GM13976 (cell line): ENCODE measurements around the gene KDM2B.
A peak's percentile ranks its signal among the peaks of the same experiment; 100 is the strongest.

Experiments used
- DNase-seq: peaks from one replicate; pipeline ENCODE4 v3.0.0; 2012; ENCODE audit warnings: low spot score
- in situ Hi-C: fragments of 300-500 bp; cut with MboI; formaldehyde crosslinking; loops from one replicate; pipeline ENCODE4 v1.12.0; 2022; ENCODE audit warnings: low sequenced_read_pairs, mixed read lengths, inconsistent platforms; ENCODE audit not compliant: unreplicated experiment
- TF ChIP-seq, protein P1 (sequence below): IDR thresholded peaks from 2 replicates; pipeline ENCODE4 v1.5.1; 2012; ENCODE audit warnings: borderline replicate concordance, mild to moderate bottlenecking; ENCODE audit not compliant: insufficient read depth; ENCODE audit errors: extremely low read depth, missing control alignments, control extremely low read depth

KDM2B gene

DNA sequence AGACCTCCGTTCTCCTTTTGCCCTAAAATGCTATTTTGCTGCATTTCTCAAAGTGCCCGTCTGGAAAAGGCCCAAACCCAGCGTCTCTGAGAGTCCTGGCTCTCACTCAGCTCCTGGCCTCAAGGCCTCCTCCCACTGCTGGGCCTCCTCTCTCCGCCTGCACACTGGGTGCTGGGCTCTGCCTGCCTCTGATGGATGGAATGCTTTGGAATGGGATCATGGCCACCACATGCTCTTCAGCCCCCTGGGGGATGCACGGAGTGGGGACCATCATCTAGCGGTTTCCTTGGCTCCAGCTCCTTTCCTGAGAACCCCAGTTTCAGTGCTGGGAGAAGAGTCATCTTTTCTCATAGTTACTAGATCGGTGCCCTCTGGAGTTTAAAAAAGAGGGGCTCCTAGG is 65.2 kb downstream of the KDM2B start:
- TF ChIP-seq, protein P1, sequence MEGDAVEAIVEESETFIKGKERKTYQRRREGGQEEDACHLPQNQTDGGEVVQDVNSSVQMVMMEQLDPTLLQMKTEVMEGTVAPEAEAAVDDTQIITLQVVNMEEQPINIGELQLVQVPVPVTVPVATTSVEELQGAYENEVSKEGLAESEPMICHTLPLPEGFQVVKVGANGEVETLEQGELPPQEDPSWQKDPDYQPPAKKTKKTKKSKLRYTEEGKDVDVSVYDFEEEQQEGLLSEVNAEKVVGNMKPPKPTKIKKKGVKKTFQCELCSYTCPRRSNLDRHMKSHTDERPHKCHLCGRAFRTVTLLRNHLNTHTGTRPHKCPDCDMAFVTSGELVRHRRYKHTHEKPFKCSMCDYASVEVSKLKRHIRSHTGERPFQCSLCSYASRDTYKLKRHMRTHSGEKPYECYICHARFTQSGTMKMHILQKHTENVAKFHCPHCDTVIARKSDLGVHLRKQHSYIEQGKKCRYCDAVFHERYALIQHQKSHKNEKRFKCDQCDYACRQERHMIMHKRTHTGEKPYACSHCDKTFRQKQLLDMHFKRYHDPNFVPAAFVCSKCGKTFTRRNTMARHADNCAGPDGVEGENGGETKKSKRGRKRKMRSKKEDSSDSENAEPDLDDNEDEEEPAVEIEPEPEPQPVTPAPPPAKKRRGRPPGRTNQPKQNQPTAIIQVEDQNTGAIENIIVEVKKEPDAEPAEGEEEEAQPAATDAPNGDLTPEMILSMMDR = no peak
- DNase-seq = no peak
- in situ Hi-C loops = no loop called here

DNA sequence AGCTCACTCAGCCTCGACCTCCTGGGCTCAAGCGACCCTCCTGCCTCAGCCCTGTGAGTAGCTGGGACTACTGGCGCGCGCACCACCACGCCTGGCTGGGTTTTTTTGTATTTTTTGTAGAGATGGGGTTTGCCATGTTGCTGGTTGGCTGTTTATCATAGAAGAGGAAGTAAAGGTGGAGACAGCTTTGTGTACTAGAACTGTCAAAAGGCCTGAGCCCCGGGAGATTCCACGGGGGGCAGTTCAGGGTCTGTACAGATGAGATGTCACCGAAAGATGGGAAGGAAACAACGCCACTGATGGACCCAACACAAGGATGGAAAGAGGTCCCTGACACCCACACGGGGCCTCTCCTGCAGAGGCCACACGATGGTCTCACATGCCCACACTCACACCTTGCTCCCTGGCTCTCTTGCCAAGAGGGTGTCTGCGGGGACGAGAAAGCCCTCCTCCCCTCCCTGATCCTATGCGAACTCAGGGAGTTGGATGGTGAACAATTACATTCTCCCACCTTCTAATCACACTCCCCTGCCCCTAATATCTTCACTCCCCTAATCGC is 66.6 kb downstream of the KDM2B start:
- peak; percentile 76 for DNase-seq
- TF ChIP-seq, protein P1 = no peak
- in situ Hi-C loops = no loop called here

DNA sequence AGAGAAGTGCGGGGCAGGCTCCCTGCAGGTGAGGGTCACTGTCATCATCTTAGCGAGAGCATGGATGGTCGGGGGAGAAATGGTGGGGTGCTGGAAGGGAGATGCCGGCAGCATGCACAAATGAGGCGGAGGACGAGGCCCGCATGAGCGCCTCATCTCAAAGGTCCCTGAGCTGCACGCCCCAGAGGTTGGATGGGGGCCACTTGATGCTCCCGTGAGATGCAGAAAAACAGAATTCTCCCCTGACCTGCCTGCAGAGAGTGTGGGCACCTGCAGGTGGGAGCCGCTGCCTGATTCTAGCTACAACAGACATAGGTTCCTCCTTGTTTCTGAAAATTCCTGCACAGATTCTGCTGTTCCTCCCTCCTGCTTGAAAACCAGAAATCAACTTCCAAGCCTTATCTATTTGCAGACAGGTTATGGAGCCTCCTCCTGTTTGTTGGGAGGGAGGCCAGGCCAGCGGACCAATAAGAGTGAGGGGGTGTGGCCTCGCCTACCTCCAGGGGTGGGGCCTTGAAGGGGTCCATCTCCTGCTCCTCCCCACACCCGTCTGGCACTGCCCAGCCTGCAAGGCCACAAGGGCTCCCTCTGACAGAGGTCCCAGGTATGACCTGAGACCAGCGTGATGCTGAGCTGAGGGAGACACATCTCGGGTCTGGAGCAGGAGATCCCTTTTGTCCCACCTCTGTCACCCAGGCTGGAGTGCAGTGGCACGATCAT is 67.2 kb downstream of the KDM2B start:
- in situ Hi-C loops = no loop called here
- TF ChIP-seq, protein P1 = no peak
- peak; percentile 89 for DNase-seq

DNA sequence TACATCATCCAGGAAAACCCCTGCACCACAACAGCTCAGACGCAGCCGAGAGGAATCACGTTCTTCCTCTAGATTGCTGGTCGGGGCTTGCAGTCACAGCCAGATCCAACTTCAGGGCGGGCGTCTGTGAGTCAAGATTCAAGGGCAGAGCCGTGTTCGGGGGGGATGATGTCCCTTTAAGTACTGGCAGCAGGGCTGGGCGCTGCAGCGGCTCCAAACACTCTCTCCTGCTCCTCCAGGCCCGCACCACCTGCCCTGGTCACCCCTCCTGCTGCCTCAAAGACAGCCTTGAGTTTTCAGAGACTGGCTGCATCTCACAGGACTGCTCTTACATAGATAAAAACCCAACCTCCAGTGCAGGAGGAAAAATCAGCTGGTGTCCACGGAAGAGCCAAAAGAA is 68.3 kb downstream of the KDM2B start:
- TF ChIP-seq, protein P1 = no peak
- no peak for DNase-seq
- in situ Hi-C loops = no loop called here

DNA sequence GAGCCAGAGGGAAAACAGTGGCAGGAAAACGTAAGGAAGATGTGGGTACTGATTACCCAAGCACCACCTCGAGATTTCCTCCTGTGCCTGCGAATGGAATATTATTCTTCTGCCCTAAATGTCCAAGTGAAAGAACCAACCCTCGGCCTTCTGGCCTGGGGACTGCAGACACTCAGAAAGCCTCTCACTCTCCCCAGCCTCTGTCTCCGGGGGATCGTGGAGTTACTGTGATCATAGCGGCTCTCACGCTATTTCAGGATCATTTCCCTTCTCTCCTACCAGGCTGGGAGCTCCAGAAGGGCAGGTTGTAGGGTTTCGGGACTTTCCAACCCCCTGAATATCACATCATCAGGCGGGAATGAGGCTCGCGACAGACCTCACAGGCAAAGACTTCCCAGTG is 68.9 kb downstream of the KDM2B start:
- in situ Hi-C loops = no loop called here
- TF ChIP-seq, protein P1 = no peak
- no peak for DNase-seq

DNA sequence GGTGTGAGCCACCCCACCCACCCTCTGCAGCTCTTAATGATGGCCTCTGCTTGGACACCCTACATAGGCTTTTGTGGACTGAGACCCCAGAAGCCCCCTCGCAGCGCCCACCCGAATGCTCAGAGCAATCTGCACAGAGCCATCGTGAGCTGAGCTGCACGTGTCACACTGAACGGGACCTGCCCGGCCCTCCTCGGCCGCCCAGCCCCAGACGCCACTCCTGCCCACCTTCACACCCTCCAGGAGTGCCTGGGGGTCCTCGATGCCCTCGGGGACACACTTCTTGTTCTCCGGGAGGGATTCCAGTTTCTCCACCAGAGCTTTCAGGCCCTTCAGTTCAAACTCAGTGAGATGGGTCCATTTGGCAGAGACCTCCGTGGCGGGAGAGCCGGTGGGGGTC is 71.5 kb downstream of the KDM2B start:
- TF ChIP-seq, protein P1 = no peak
- in situ Hi-C loops = no loop called here
- DNase-seq = no peak
